Measurements from ENCODE around the gene TIGD6.

Gene TIGD6

DNA sequence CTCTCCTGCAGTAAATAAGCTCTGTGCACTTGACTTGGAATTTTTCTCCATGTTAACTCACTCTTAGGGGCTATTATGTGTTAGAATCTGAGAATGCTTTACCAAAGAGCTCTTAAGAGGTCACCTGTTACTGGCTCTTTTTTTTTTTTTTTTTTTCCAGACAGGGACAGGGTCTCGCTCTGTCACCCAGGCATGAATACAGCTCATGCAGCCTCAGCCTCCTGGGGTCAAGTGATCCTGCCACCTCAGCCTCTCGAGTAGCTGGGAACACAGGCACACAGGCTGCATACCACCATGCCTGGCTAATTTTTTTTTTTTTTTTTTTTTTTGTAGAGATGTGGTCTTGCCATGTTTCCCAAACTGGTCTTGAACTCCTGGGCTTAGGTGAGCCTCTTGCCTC, 22.2 kb upstream of the TIGD6 start:
- TF ChIP-seq, protein P1, sequence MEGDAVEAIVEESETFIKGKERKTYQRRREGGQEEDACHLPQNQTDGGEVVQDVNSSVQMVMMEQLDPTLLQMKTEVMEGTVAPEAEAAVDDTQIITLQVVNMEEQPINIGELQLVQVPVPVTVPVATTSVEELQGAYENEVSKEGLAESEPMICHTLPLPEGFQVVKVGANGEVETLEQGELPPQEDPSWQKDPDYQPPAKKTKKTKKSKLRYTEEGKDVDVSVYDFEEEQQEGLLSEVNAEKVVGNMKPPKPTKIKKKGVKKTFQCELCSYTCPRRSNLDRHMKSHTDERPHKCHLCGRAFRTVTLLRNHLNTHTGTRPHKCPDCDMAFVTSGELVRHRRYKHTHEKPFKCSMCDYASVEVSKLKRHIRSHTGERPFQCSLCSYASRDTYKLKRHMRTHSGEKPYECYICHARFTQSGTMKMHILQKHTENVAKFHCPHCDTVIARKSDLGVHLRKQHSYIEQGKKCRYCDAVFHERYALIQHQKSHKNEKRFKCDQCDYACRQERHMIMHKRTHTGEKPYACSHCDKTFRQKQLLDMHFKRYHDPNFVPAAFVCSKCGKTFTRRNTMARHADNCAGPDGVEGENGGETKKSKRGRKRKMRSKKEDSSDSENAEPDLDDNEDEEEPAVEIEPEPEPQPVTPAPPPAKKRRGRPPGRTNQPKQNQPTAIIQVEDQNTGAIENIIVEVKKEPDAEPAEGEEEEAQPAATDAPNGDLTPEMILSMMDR (IDR thresholded peaks at IDR 0.05), result no peak
- TF ChIP-seq ZFX (IDR thresholded peaks at IDR 0.05; ENCODE audit: borderline replicate concordance), result no peak
- H3K27ac ChIP-seq, result no peak overlapping the region

DNA sequence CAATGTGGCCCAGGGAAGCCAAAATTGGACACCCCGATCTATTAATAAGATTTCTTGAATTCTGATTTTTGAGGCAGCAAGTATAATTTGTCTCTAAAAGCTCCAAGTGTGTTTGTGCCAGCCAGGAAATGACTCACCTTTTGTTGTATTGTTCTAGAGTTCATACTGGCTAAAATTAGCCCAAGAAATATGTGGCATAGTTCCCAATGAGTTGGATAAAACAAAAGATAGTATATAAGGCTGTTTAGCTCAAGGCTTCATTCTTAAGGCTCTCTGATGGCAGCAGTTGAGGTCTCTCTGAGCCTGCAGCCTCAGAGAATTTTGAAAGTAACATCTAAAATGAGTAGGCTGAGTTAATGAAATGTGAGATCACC, 21.7 kb upstream of the TIGD6 start:
- TF ChIP-seq, protein P1 (IDR thresholded peaks at IDR 0.05), result no peak
- TF ChIP-seq ZFX (IDR thresholded peaks at IDR 0.05; ENCODE audit: borderline replicate concordance), result no peak
- no peak overlapping the region for H3K27ac ChIP-seq

- no peak overlapping the region for H3K27ac ChIP-seq
- TF ChIP-seq, protein P1 (IDR thresholded peaks at IDR 0.05), result no peak
- no peak for TF ChIP-seq ZFX (IDR thresholded peaks at IDR 0.05; ENCODE audit: borderline replicate concordance)
Measured at GRCh38 chr5:150021491-150022157, 21.2 kb upstream of the TIGD6 start.

- no peak overlapping the region for H3K27ac ChIP-seq
- TF ChIP-seq, protein P1 (IDR thresholded peaks at IDR 0.05), result no peak
- TF ChIP-seq ZFX (IDR thresholded peaks at IDR 0.05; ENCODE audit: borderline replicate concordance), result no peak
Measured at GRCh38 chr5:150020249-150020648, 19.8 kb upstream of the TIGD6 start.

DNA sequence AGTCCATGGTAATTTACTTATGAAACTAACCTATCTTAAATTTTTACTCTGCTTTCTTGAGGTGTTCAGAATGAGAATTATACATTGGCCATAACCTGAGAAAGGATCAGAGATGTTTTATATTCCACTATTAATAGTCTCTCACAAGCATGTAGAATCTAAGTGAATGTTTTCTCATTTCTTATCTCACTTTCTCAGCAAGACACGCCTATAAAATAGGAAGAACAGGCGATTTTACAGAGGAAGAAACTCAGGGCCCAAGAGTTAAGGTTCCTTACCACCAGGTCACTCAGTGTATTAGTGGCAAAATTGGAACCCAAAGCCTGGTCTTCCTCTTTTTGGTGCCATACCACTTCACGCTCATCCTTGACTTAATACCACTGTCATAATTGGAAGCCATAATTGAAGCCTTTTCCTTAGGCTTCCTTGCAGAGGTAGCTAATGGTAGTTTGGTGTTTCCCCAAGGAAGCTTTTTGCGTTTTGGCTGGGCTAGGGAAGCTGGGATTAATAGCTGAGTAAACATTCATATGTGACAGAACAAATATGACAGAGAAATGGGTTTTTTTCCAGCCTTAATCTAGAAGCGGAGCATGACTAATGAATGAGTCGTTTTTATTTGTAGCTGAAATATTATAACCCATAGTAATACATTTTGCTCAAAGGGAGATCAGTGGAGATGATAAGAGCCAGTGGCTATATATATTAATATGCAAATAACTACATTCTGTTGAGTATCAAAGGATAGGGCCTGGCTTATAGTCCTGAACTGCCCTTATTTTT, 17.0 kb upstream of the TIGD6 start:
- TF ChIP-seq, protein P1 (IDR thresholded peaks at IDR 0.05), result no peak
- no peak for TF ChIP-seq ZFX (IDR thresholded peaks at IDR 0.05; ENCODE audit: borderline replicate concordance)
- H3K27ac ChIP-seq, result peak overlapping the region; percentile 18

GRCh38 chr5:150016537-150016936, 16.1 kb upstream of the TIGD6 start:
- H3K27ac ChIP-seq, result no peak overlapping the region; the same call in 1 of the 2 replicates
- no peak for TF ChIP-seq ZFX (IDR thresholded peaks at IDR 0.05; ENCODE audit: borderline replicate concordance)
- TF ChIP-seq, protein P1 (IDR thresholded peaks at IDR 0.05), result no peak

- TF ChIP-seq ZFX (IDR thresholded peaks at IDR 0.05; ENCODE audit: borderline replicate concordance), result no peak
- TF ChIP-seq, protein P1 (IDR thresholded peaks at IDR 0.05), result no peak
- H3K27ac ChIP-seq, result no peak overlapping the region
Measured at GRCh38 chr5:150015415-150015814, 15.0 kb upstream of the TIGD6 start.
